HepG2 (cell line): Measurements from ENCODE around the gene CSMD2. TPM values are rescaled to one million over a fixed set of nuclear protein-coding genes. Genes with fewer than 3 reads are reported as not detected.

ENCODE experiments used
- ATAC-seq: fragments of 200-7000 bp; cut with Tn5 transposase; 3 replicates; pipeline ENCODE4 v1.9.1; 2020; ENCODE audit warnings: mild to moderate bottlenecking, moderate library complexity
- BruUV-seq: library from RNA; stranded (reverse); fragments of 400-500 nt; replicated peaks from 2 replicates; lab custom pipeline; 2021; lab: Mats Ljungman, UMichigan
- CTCF ChIA-PET: fragments of 300-600 bp; formaldehyde crosslinking; extraction: SDS; loops from one replicate; lab custom pipeline; 2021; ENCODE audit warnings: low total read pairs, inconsistent platforms, low intra/inter-chr PET ratio; lab: Yijun Ruan, JAX
- POLR2A ChIA-PET: fragments of 350-600 bp; sonication (Branson Sonifier 250); formaldehyde crosslinking; loops from one replicate; lab custom pipeline; 2020; ENCODE audit warnings: antibody characterized with exemption, inconsistent platforms; lab: Yijun Ruan, JAX
- DNase-seq: peaks from one replicate; pipeline ENCODE4 v3.0.0-alpha.2; 2015; ENCODE audit warnings: low spot score
- FAIRE-seq: peaks from 3 replicates; lab custom pipeline; 2011; peaks lifted over from hg19 to GRCh38; lab: Jason Lieb, UNC
- H2AFZ ChIP-seq: one replicate; pipeline ENCODE4 v1.6.1; 2011; ENCODE audit warnings: low read length, inconsistent platforms
- H3K27ac ChIP-seq: fragments of 300-600 bp; 3 replicates; pipeline ENCODE4 v1.8.0; 2011; ENCODE audit warnings: mixed run types, mild to moderate bottlenecking, mixed read lengths, low read length, inconsistent platforms; ENCODE audit not compliant: insufficient read depth; ENCODE audit errors: extremely low read length
- H3K27me3 ChIP-seq, 2 experiments: fragments of 200-600 bp in 1 of 2; 2 replicates in 1 of 2; 3 replicates in 1 of 2; pipeline versions ENCODE4 v1.6.0 to v1.8.0; 2011; ENCODE audit warnings: low read length in 2 of 2, mild to moderate bottlenecking in 2 of 2, moderate library complexity in 2 of 2, inconsistent platforms in 1 of 2; ENCODE audit not compliant: insufficient read depth in 2 of 2, control insufficient read depth in 1 of 2
- H3K36me3 ChIP-seq, 2 experiments: fragments of 200-600 bp in 1 of 2; replicated peaks in 1 of 2; 2 replicates in 1 of 2; 3 replicates in 1 of 2; pipeline versions ENCODE4 v1.5.1 to v1.8.0; 2011; ENCODE audit warnings: low read length in 2 of 2, inconsistent platforms in 1 of 2; ENCODE audit not compliant: insufficient read depth in 2 of 2, control insufficient read depth in 1 of 2
- H3K4me1 ChIP-seq: 2 replicates; pipeline ENCODE4 v1.5.1; 2012; ENCODE audit warnings: low read length, inconsistent platforms; ENCODE audit not compliant: insufficient read depth
- H3K4me2 ChIP-seq: 2 replicates; pipeline ENCODE4 v1.6.0; 2011; ENCODE audit warnings: low read depth, low read length, inconsistent platforms
- H3K4me3 ChIP-seq, 3 experiments: fragments of 200-600 bp in 1 of 3; sonication (generic), shearing (Covaris generic) in 1 of 3; replicated peaks in 1 of 3; 2 replicates each; pipeline ENCODE4 v1.5.1; 2011 to 2016; ENCODE audit warnings: low read length in 3 of 3, inconsistent platforms in 2 of 3, low read depth in 2 of 3, mild to moderate bottlenecking in 2 of 3, control low read depth in 1 of 3, mixed read lengths in 1 of 3; ENCODE audit not compliant: insufficient read depth in 1 of 3
- H3K79me2 ChIP-seq: one replicate; pipeline ENCODE4 v1.6.1; 2011; ENCODE audit warnings: low read length, inconsistent platforms; ENCODE audit not compliant: insufficient read depth
- H3K9ac ChIP-seq: 2 replicates; pipeline ENCODE4 v1.6.0; 2011; ENCODE audit warnings: mild to moderate bottlenecking, low read depth, low read length, inconsistent platforms; ENCODE audit not compliant: insufficient read depth
- H3K9me3 ChIP-seq: 2 replicates; pipeline ENCODE4 v1.5.1; 2012; ENCODE audit warnings: mild to moderate bottlenecking, low read length
- H4K20me1 ChIP-seq: 2 replicates; pipeline ENCODE4 v1.6.0; 2011; ENCODE audit warnings: inconsistent platforms, mild to moderate bottlenecking, low read length, moderate library complexity; ENCODE audit not compliant: insufficient read depth
- ARID5B ChIP-seq: IDR thresholded peaks from 2 replicates; pipeline ENCODE4 v1.4.0; 2020; ENCODE audit warnings: mild to moderate bottlenecking, missing genetic modification reagents
- GATA4 ChIP-seq: sonication (generic); IDR thresholded peaks from 2 replicates; pipeline ENCODE4 v1.6.1; 2016; ENCODE audit warnings: antibody characterized with exemption, low read depth, borderline replicate concordance
- GZF1 ChIP-seq: sonication (generic); formaldehyde crosslinking; IDR thresholded peaks from 2 replicates; pipeline ENCODE4 v1.5.1; 2020; ENCODE audit warnings: mild to moderate bottlenecking, missing genetic modification reagents
- MLX ChIP-seq: IDR thresholded peaks from 2 replicates; pipeline ENCODE4 v1.6.1; 2016
- NCOA5 ChIP-seq: sonication (generic); formaldehyde crosslinking; IDR thresholded peaks from 2 replicates; pipeline ENCODE4 v1.4.0; 2020; ENCODE audit warnings: missing genetic modification reagents
- ZNF607 ChIP-seq: sonication (generic); formaldehyde crosslinking; IDR thresholded peaks from 2 replicates; pipeline ENCODE4 v1.5.1; 2020; ENCODE audit warnings: missing genetic modification reagents, mild to moderate bottlenecking, borderline replicate concordance
- ZNF841 ChIP-seq: sonication (generic); formaldehyde crosslinking; IDR thresholded peaks from 2 replicates; pipeline ENCODE4 v1.8.1; 2023; ENCODE audit warnings: missing genetic modification reagents, borderline replicate concordance
- WGBS: methylation state at CpG from one replicate; pipeline ENCODE4 v1.1.6; 2017; ENCODE audit warnings: low lambda C conversion rate; 5-methylcytosine and 5-hydroxymethylcytosine counted together
- in situ Hi-C: cut with HindIII; loops from 2 replicates; pipeline ENCODE4 v1.10.0; 2017; ENCODE audit warnings: low pct_unique_long_range_greater_than_20kb; ENCODE audit not compliant: extremely low pct_ligation_motif_present
- intact Hi-C: fragments of 100-400 bp; cut with micrococcal nuclease; formaldehyde crosslinking; loops from one replicate; pipeline ENCODE4 v1.10.0; 2022; ENCODE audit not compliant: unreplicated experiment
- polyA plus RNA-seq, 8 experiments: library from polyadenylated mRNA; depleted of rRNA in 3 of 8; stranded (reverse) in 7 of 8; unstranded in 1 of 8; fragments of >200 nt; fragmentation: Illumina TruSeq in 4 of 8; extraction: Trizol in 4 of 8; gene quantifications; 2 replicates each; pipeline versions ENCODE4 v1.2.1 to v1.2.3, GENCODE V29; 2011 to 2016; ENCODE audit warnings: low read depth in 4 of 8, missing spikeins in 1 of 8, mixed read lengths in 1 of 8; ENCODE audit not compliant: insufficient read depth in 1 of 8
- total RNA-seq, 5 experiments: library from RNA; depleted of rRNA; stranded (reverse); fragments of >200 nt; fragmentation: Illumina TruSeq; extraction: Trizol; gene quantifications; 2 replicates each; pipeline ENCODE4 v1.2.3, GENCODE V29; 2016; ENCODE audit warnings: low read depth in 1 of 5
- TF ChIP-seq, protein P1 (sequence below): sonication (generic); formaldehyde crosslinking; conservative IDR thresholded peaks from 2 replicates; pipeline ENCODE4 v1.4.0; 2020; ENCODE audit warnings: missing genetic modification reagents

CSMD2 gene
- total and polyA plus RNA-seq, 2 of the 13 experiments (the other 11 are each of a cell fraction or from before 2014, with no cell fraction given) = not detected

DNA sequence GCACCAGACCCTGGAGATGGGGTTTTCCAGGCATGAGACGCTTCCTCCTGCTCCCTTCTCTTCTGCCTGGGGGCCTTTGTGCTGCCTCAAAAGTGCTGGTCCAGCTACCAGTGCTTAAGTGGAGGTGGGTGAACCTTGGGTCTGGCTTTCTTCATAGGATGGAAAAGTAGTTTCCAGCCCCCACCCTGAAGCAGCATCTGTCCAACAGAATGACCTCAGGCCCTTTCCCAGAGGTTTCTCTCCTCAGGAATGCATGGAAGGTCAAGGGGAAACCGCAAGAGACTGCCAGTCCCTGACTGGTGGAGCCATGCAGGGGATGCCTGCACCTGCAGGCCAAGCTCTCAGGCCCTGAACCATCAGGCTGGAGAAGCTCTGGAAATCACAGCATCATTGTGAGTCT lies 237.3 kb downstream of the CSMD2 start:
- POLR2A ChIA-PET = no interaction called here
- intact Hi-C loops = no loop called here
- no peaks in the 10 kb centered on the region for H3K4me1 ChIP-seq
- in situ Hi-C loops = no loop called here
- WGBS = no CpG with 5 or more reads among the region's 2 CpGs
- H4K20me1 ChIP-seq = no peaks in the 10 kb centered on the region
- H3K4me3 ChIP-seq = no peak overlapping the region
- H3K36me3 ChIP-seq = no peaks in the 10 kb centered on the region
- TF ChIP-seq NCOA5 (CRISPR knock-in tag) (no peak), GZF1 (CRISPR knock-in tag) (no peak)
- TF ChIP-seq, protein P1, sequence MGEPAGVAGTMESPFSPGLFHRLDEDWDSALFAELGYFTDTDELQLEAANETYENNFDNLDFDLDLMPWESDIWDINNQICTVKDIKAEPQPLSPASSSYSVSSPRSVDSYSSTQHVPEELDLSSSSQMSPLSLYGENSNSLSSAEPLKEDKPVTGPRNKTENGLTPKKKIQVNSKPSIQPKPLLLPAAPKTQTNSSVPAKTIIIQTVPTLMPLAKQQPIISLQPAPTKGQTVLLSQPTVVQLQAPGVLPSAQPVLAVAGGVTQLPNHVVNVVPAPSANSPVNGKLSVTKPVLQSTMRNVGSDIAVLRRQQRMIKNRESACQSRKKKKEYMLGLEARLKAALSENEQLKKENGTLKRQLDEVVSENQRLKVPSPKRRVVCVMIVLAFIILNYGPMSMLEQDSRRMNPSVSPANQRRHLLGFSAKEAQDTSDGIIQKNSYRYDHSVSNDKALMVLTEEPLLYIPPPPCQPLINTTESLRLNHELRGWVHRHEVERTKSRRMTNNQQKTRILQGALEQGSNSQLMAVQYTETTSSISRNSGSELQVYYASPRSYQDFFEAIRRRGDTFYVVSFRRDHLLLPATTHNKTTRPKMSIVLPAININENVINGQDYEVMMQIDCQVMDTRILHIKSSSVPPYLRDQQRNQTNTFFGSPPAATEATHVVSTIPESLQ (CRISPR knock-in tag) = no peak
- no peak overlapping the region for H2AFZ ChIP-seq
- FAIRE-seq = no peak
- BruUV-seq = no TSS peak
- CTCF ChIA-PET = no interaction called here
- H3K27ac ChIP-seq = no peak overlapping the region
- H3K9ac ChIP-seq = no peak overlapping the region
- no peaks in the 10 kb centered on the region for H3K79me2 ChIP-seq
- no peak for ATAC-seq
- no peaks in the 10 kb centered on the region; the same call in 1 of the 2 replicates for H3K9me3 ChIP-seq
- H3K27me3 ChIP-seq = no peaks in the 10 kb centered on the region; a peak in 1 of 5 replicates
- DNase-seq = no peak
- H3K4me2 ChIP-seq = no peak overlapping the region

DNA sequence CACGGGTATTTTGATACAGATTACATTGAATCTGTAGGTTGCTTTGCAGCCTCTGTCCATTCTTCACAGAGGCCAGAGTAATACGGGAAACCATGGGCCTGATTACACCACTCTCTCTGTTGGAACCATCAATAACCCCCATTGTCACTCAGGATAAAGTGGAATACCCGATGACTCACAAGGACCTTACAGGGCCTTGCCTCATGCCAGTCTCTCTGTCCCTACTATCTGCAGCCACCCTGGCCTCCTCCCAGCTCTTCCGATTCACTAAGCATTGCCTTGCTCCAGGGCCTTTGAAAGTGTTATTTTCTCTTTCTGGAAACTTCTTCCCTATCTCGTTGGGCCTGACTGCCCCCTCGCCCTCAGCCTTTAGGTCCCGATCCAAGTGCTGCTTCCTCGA lies 239.4 kb downstream of the CSMD2 start:
- POLR2A ChIA-PET = no interaction called here
- no TSS peak for BruUV-seq
- no peak for ATAC-seq
- no peaks in the 10 kb centered on the region for H3K79me2 ChIP-seq
- no peak overlapping the region for H3K27ac ChIP-seq
- no peaks in the 10 kb centered on the region; the same call in 1 of the 2 replicates for H3K9me3 ChIP-seq
- TF ChIP-seq ZNF607 (CRISPR knock-in tag) (no peak), ZNF841 (no peak), GATA4 (no peak), MLX (CRISPR knock-in tag) (no peak), ARID5B (no peak)
- TF ChIP-seq, all 625 proteins: peak for 0
- 20% methylated on average over 8 of the region's 8 CpGs for WGBS
- intact Hi-C loops = no loop called here
- H3K27me3 ChIP-seq = no peaks in the 10 kb centered on the region; a peak in 1 of 5 replicates
- no peaks in the 10 kb centered on the region for H4K20me1 ChIP-seq
- CTCF ChIA-PET = no interaction called here
- in situ Hi-C loops = no loop called here
- DNase-seq (no peak), FAIRE-seq (no peak)
- no peaks in the 10 kb centered on the region for H3K4me1 ChIP-seq
- H3K4me2 ChIP-seq = no peak overlapping the region
- H3K9ac ChIP-seq = no peak overlapping the region
- no peaks in the 10 kb centered on the region for H3K36me3 ChIP-seq
- no peak overlapping the region for H3K4me3 ChIP-seq
- no peak overlapping the region for H2AFZ ChIP-seq
